HepG2 (cell line): ENCODE data around the gene UNG. TPM values are rescaled to one million over a fixed set of nuclear protein-coding genes. Genes with fewer than 3 reads are reported as not detected.

Source experiments
- ATAC-seq: fragments of 200-7000 bp; cut with Tn5 transposase; 3 replicates; pipeline ENCODE4 v1.9.1; 2020; ENCODE audit warnings: mild to moderate bottlenecking, moderate library complexity
- BruUV-seq: library from RNA; stranded (reverse); fragments of 400-500 nt; replicated peaks from 2 replicates; lab custom pipeline; 2021; lab: Mats Ljungman, UMichigan
- CTCF ChIA-PET: fragments of 300-600 bp; formaldehyde crosslinking; extraction: SDS; loops from one replicate; lab custom pipeline; 2021; ENCODE audit warnings: low total read pairs, inconsistent platforms, low intra/inter-chr PET ratio; lab: Yijun Ruan, JAX
- POLR2A ChIA-PET: fragments of 350-600 bp; sonication (Branson Sonifier 250); formaldehyde crosslinking; loops from one replicate; lab custom pipeline; 2020; ENCODE audit warnings: antibody characterized with exemption, inconsistent platforms; lab: Yijun Ruan, JAX
- DNase-seq: peaks from one replicate; pipeline ENCODE4 v3.0.0-alpha.2; 2015; ENCODE audit warnings: low spot score
- FAIRE-seq: peaks from 3 replicates; lab custom pipeline; 2011; peaks lifted over from hg19 to GRCh38; lab: Jason Lieb, UNC
- H2AFZ ChIP-seq: one replicate; pipeline ENCODE4 v1.6.1; 2011; ENCODE audit warnings: low read length, inconsistent platforms
- H3K27ac ChIP-seq: fragments of 300-600 bp; 3 replicates; pipeline ENCODE4 v1.8.0; 2011; ENCODE audit warnings: mixed run types, mild to moderate bottlenecking, mixed read lengths, low read length, inconsistent platforms; ENCODE audit not compliant: insufficient read depth; ENCODE audit errors: extremely low read length
- H3K27me3 ChIP-seq, 2 experiments: fragments of 200-600 bp in 1 of 2; 2 replicates in 1 of 2; 3 replicates in 1 of 2; pipeline versions ENCODE4 v1.6.0 to v1.8.0; 2011; ENCODE audit warnings: low read length in 2 of 2, mild to moderate bottlenecking in 2 of 2, moderate library complexity in 2 of 2, inconsistent platforms in 1 of 2; ENCODE audit not compliant: insufficient read depth in 2 of 2, control insufficient read depth in 1 of 2
- H3K36me3 ChIP-seq, 2 experiments: fragments of 200-600 bp in 1 of 2; replicated peaks in 1 of 2; 2 replicates in 1 of 2; 3 replicates in 1 of 2; pipeline versions ENCODE4 v1.5.1 to v1.8.0; 2011; ENCODE audit warnings: low read length in 2 of 2, inconsistent platforms in 1 of 2; ENCODE audit not compliant: insufficient read depth in 2 of 2, control insufficient read depth in 1 of 2
- H3K4me1 ChIP-seq: 2 replicates; pipeline ENCODE4 v1.5.1; 2012; ENCODE audit warnings: low read length, inconsistent platforms; ENCODE audit not compliant: insufficient read depth
- H3K4me2 ChIP-seq: 2 replicates; pipeline ENCODE4 v1.6.0; 2011; ENCODE audit warnings: low read depth, low read length, inconsistent platforms
- H3K4me3 ChIP-seq, 3 experiments: fragments of 200-600 bp in 1 of 3; sonication (generic), shearing (Covaris generic) in 1 of 3; replicated peaks in 1 of 3; 2 replicates each; pipeline ENCODE4 v1.5.1; 2011 to 2016; ENCODE audit warnings: low read length in 3 of 3, inconsistent platforms in 2 of 3, low read depth in 2 of 3, mild to moderate bottlenecking in 2 of 3, control low read depth in 1 of 3, mixed read lengths in 1 of 3; ENCODE audit not compliant: insufficient read depth in 1 of 3
- H3K79me2 ChIP-seq: one replicate; pipeline ENCODE4 v1.6.1; 2011; ENCODE audit warnings: low read length, inconsistent platforms; ENCODE audit not compliant: insufficient read depth
- H3K9ac ChIP-seq: 2 replicates; pipeline ENCODE4 v1.6.0; 2011; ENCODE audit warnings: mild to moderate bottlenecking, low read depth, low read length, inconsistent platforms; ENCODE audit not compliant: insufficient read depth
- H3K9me3 ChIP-seq: 2 replicates; pipeline ENCODE4 v1.5.1; 2012; ENCODE audit warnings: mild to moderate bottlenecking, low read length
- H4K20me1 ChIP-seq: 2 replicates; pipeline ENCODE4 v1.6.0; 2011; ENCODE audit warnings: inconsistent platforms, mild to moderate bottlenecking, low read length, moderate library complexity; ENCODE audit not compliant: insufficient read depth
- GTF2F1 ChIP-seq: fragments of 150-350 bp; IDR thresholded peaks from 2 replicates; pipeline ENCODE4 v1.6.1; 2014; ENCODE audit warnings: low read length
- JUN ChIP-seq: sonication (generic); formaldehyde crosslinking; IDR thresholded peaks from 2 replicates; pipeline ENCODE4 v1.4.0; 2020; ENCODE audit warnings: mild to moderate bottlenecking, missing genetic modification reagents
- JUNB ChIP-seq: sonication (generic); formaldehyde crosslinking; IDR thresholded peaks from 2 replicates; pipeline ENCODE4 v1.8.0; 2022; ENCODE audit warnings: missing genetic modification reagents, mild to moderate bottlenecking, borderline replicate concordance
- RBFOX2 ChIP-seq: fragments of 200-400 bp; formaldehyde crosslinking; IDR thresholded peaks from 2 replicates; pipeline ENCODE4 v1.6.1; 2017; ENCODE audit warnings: low read depth, mild to moderate bottlenecking, low read length
- RFXANK ChIP-seq: IDR thresholded peaks from 2 replicates; pipeline ENCODE4 v1.6.1; 2016
- ZNF343 ChIP-seq: sonication (generic); formaldehyde crosslinking; IDR thresholded peaks from 2 replicates; pipeline ENCODE4 v1.4.0; 2020; ENCODE audit warnings: mild to moderate bottlenecking, missing genetic modification reagents
- ZNF446 ChIP-seq: sonication (generic); formaldehyde crosslinking; IDR thresholded peaks from 2 replicates; pipeline ENCODE4 v1.5.0; 2020; ENCODE audit warnings: mild to moderate bottlenecking, missing genetic modification reagents
- ZNF615 ChIP-seq: sonication (generic); formaldehyde crosslinking; IDR thresholded peaks from 2 replicates; pipeline ENCODE4 v1.5.0; 2020; ENCODE audit warnings: mild to moderate bottlenecking, missing genetic modification reagents, borderline replicate concordance
- ZNF7 ChIP-seq: IDR thresholded peaks from 2 replicates; pipeline ENCODE4 v1.6.1; 2016; ENCODE audit warnings: missing biosample characterization, missing genetic modification reagents
- ZNF772 ChIP-seq: sonication (generic); formaldehyde crosslinking; IDR thresholded peaks from 2 replicates; pipeline ENCODE4 v1.5.0; 2020; ENCODE audit warnings: mild to moderate bottlenecking, missing genetic modification reagents
- WGBS: methylation state at CpG from one replicate; pipeline ENCODE4 v1.1.6; 2017; ENCODE audit warnings: low lambda C conversion rate; 5-methylcytosine and 5-hydroxymethylcytosine counted together
- in situ Hi-C: cut with HindIII; loops from 2 replicates; pipeline ENCODE4 v1.10.0; 2017; ENCODE audit warnings: low pct_unique_long_range_greater_than_20kb; ENCODE audit not compliant: extremely low pct_ligation_motif_present
- intact Hi-C: fragments of 100-400 bp; cut with micrococcal nuclease; formaldehyde crosslinking; loops from one replicate; pipeline ENCODE4 v1.10.0; 2022; ENCODE audit not compliant: unreplicated experiment
- polyA plus RNA-seq, 8 experiments: library from polyadenylated mRNA; depleted of rRNA in 3 of 8; stranded (reverse) in 7 of 8; unstranded in 1 of 8; fragments of >200 nt; fragmentation: Illumina TruSeq in 4 of 8; extraction: Trizol in 4 of 8; gene quantifications; 2 replicates each; pipeline versions ENCODE4 v1.2.1 to v1.2.3, GENCODE V29; 2011 to 2016; ENCODE audit warnings: low read depth in 4 of 8, missing spikeins in 1 of 8, mixed read lengths in 1 of 8; ENCODE audit not compliant: insufficient read depth in 1 of 8
- total RNA-seq, 5 experiments: library from RNA; depleted of rRNA; stranded (reverse); fragments of >200 nt; fragmentation: Illumina TruSeq; extraction: Trizol; gene quantifications; 2 replicates each; pipeline ENCODE4 v1.2.3, GENCODE V29; 2016; ENCODE audit warnings: low read depth in 1 of 5
- TF ChIP-seq, protein P1 (sequence below): sonication (generic); formaldehyde crosslinking; IDR thresholded peaks from 2 replicates; pipeline ENCODE4 v1.4.0; 2020; ENCODE audit warnings: missing genetic modification reagents, borderline replicate concordance
- TF ChIP-seq, protein P2 (sequence below): IDR thresholded peaks from 2 replicates; pipeline ENCODE4 v1.6.1; 2016; ENCODE audit warnings: low read depth, borderline replicate concordance
- TF ChIP-seq, protein P3 (sequence below): sonication (generic); formaldehyde crosslinking; IDR thresholded peaks from 2 replicates; pipeline ENCODE4 v1.4.0; 2020; ENCODE audit warnings: missing genetic modification reagents, borderline replicate concordance

The UNG gene
- total and polyA plus RNA-seq, 2 of the 13 experiments (the other 11 are each of a cell fraction or from before 2014, with no cell fraction given) = 23.3 to 114 TPM

DNA sequence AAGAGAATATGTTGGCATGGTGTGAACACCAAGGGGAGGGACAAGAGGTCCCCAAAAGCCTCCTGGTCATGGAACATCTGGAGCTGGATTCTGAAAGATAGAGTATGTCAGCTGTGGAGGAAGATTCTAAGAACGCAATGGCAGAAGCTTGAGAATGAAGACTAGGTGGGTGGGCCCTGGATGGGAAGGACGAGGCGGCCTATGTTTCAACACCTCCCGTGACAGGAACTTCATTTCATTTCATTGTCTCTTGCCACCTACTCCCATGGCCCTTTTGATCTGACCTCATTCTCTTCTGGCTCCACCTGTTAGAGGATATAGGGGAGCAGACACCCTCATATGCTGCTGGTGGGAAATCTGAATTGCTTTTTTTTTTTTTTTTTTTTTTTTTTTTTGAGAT, 3.3 kb downstream of the UNG start:
- in situ Hi-C loops = no loop called here
- WGBS = 96% methylated on average over 4 of the region's 4 CpGs
- H2AFZ ChIP-seq = no peak overlapping the region
- H3K79me2 ChIP-seq = peaks cover 21% of the 10 kb centered on the region
- peaks cover 35% of the 10 kb centered on the region for H3K4me1 ChIP-seq
- no TSS peak for BruUV-seq
- H3K9me3 ChIP-seq = no peaks in the 10 kb centered on the region
- CTCF ChIA-PET = no interaction called here
- no peak for ATAC-seq
- no peak for DNase-seq
- TF ChIP-seq ZNF615 (CRISPR knock-in tag) (no peak), RBFOX2 (0 out of 2 replicates have a peak, but pooled peaks have one; percentile 10)
- TF ChIP-seq, all 625 proteins: peak for 1
- Histone ChIP-seq H3K9ac (no peak overlapping the region), H3K36me3 (peaks cover 20 to 56% of the 10 kb centered on the region in 2 experiments), H3K27me3 (no peaks in the 10 kb centered on the region; a peak in 1 of 5 replicates), H3K4me2 (no peak overlapping the region), H3K4me3 (no peak overlapping the region), H3K27ac (no peak overlapping the region), H4K20me1 (no peaks in the 10 kb centered on the region; the same call in 1 of the 2 replicates)
- FAIRE-seq = no peak
- POLR2A ChIA-PET = interaction anchor here (1.1 to 1.9 kb wide), 3 partner anchors 11 to 15 kb away, joined by 3 to 4 read pairs (median 4); partner anchors contain the start of gene ACACB
- intact Hi-C loops = no loop called here

DNA sequence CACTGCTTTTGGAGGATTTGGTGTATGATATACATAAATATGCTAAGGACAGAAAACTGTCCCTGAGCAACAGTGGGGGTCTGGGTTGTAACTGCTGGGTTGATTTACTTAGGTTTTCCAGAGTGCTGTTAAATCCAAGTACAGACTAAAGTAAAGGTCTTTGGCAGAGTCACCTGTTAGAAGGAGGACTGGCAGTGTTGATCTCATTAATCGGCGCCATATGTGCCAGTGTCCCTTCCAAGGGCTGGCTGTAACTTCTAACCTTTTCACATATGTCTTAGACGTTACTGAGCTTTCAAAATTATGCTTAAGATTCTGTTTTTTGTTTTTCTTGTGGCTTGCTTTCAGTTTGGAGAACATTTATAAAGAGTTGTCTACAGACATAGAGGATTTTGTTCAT, 5.1 kb downstream of the UNG start:
- intact Hi-C loops = no loop called here
- Histone ChIP-seq H3K79me2 (peaks cover 21% of the 10 kb centered on the region), H3K36me3 (peaks cover 26 to 67% of the 10 kb centered on the region in 2 experiments), H3K9ac (no peak overlapping the region), H3K9me3 (no peaks in the 10 kb centered on the region), H3K4me2 (no peak overlapping the region), H3K4me3 (no peak overlapping the region), H2AFZ (no peak overlapping the region), H3K27me3 (no peaks in the 10 kb centered on the region; a peak in 1 of 5 replicates), H3K4me1 (peaks cover 23% of the 10 kb centered on the region)
- POLR2A ChIA-PET = interaction anchor here (1.9 kb wide), 2 partner anchors 9 to 13 kb away, joined by 4 read pairs; partner anchors contain the start of gene ACACB
- 96% methylated on average over 3 of the region's 3 CpGs for WGBS
- TF ChIP-seq RFXANK (CRISPR knock-in tag) (no peak), JUNB (no peak), ZNF772 (no peak), ZNF446 (CRISPR knock-in tag) (no peak), ZNF343 (CRISPR knock-in tag) (no peak), JUN (no peak), GTF2F1 (no peak), ZNF7 (CRISPR knock-in tag) (no peak)
- TF ChIP-seq, protein P1, sequence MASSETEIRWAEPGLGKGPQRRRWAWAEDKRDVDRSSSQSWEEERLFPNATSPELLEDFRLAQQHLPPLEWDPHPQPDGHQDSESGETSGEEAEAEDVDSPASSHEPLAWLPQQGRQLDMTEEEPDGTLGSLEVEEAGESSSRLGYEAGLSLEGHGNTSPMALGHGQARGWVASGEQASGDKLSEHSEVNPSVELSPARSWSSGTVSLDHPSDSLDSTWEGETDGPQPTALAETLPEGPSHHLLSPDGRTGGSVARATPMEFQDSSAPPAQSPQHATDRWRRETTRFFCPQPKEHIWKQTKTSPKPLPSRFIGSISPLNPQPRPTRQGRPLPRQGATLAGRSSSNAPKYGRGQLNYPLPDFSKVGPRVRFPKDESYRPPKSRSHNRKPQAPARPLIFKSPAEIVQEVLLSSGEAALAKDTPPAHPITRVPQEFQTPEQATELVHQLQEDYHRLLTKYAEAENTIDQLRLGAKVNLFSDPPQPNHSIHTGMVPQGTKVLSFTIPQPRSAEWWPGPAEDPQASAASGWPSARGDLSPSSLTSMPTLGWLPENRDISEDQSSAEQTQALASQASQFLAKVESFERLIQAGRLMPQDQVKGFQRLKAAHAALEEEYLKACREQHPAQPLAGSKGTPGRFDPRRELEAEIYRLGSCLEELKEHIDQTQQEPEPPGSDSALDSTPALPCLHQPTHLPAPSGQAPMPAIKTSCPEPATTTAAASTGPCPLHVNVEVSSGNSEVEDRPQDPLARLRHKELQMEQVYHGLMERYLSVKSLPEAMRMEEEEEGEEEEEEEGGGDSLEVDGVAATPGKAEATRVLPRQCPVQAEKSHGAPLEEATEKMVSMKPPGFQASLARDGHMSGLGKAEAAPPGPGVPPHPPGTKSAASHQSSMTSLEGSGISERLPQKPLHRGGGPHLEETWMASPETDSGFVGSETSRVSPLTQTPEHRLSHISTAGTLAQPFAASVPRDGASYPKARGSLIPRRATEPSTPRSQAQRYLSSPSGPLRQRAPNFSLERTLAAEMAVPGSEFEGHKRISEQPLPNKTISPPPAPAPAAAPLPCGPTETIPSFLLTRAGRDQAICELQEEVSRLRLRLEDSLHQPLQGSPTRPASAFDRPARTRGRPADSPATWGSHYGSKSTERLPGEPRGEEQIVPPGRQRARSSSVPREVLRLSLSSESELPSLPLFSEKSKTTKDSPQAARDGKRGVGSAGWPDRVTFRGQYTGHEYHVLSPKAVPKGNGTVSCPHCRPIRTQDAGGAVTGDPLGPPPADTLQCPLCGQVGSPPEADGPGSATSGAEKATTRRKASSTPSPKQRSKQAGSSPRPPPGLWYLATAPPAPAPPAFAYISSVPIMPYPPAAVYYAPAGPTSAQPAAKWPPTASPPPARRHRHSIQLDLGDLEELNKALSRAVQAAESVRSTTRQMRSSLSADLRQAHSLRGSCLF (CRISPR knock-in tag) = no peak
- TF ChIP-seq, protein P2, sequence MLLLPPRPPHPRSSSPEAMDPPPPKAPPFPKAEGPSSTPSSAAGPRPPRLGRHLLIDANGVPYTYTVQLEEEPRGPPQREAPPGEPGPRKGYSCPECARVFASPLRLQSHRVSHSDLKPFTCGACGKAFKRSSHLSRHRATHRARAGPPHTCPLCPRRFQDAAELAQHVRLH (CRISPR knock-in tag) = no peak
- TF ChIP-seq, protein P3, sequence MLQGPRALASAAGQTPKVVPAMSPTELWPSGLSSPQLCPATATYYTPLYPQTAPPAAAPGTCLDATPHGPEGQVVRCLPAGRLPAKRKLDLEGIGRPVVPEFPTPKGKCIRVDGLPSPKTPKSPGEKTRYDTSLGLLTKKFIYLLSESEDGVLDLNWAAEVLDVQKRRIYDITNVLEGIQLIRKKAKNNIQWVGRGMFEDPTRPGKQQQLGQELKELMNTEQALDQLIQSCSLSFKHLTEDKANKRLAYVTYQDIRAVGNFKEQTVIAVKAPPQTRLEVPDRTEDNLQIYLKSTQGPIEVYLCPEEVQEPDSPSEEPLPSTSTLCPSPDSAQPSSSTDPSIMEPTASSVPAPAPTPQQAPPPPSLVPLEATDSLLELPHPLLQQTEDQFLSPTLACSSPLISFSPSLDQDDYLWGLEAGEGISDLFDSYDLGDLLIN (CRISPR knock-in tag) = no peak
- TF ChIP-seq, all 625 proteins: peak for 0
- no peak for DNase-seq
- in situ Hi-C loops = no loop called here
- ATAC-seq = no peak
- no peak overlapping the region for H3K27ac ChIP-seq
- no peaks in the 10 kb centered on the region; the same call in 1 of the 2 replicates for H4K20me1 ChIP-seq
- no TSS peak for BruUV-seq
- CTCF ChIA-PET = no interaction called here
- no peak for FAIRE-seq
